K562 (cell line): ENCODE results near the gene TUT4. TPM values are rescaled to one million over a fixed set of nuclear protein-coding genes. Genes with fewer than 3 reads are reported as not detected.
A peak's percentile ranks its signal among the peaks of the same experiment; 100 is the strongest.

ENCODE experiments used
- ATAC-seq: fragments of 200-7000 bp; cut with Tn5 transposase; 3 replicates; pipeline ENCODE4 v1.9.1; 2020; ENCODE audit warnings: moderate library complexity
- BruUV-seq: library from RNA; stranded (reverse); fragments of 400-500 nt; replicated peaks from 2 replicates; lab custom pipeline; 2021; lab: Mats Ljungman, UMichigan
- CTCF ChIA-PET: fragments of 300-600 bp; formaldehyde crosslinking; extraction: SDS; loops from one replicate; lab custom pipeline; 2021; ENCODE audit warnings: low intra/inter-chr PET ratio; lab: Yijun Ruan, JAX
- POLR2A ChIA-PET: fragments of 300-600, 350-650 bp; sonication (Branson Sonifier 250); formaldehyde crosslinking; extraction: SDS; loops from one replicate; lab custom pipeline; 2021; ENCODE audit warnings: antibody characterized with exemption, inconsistent platforms; lab: Yijun Ruan, JAX
- DNase-seq, 4 experiments: peaks; one replicate each; pipeline versions ENCODE4 v3.0.0 to v3.0.0-alpha.2; 2011 to 2018; ENCODE audit warnings: low spot score in 3 of 4, mixed read lengths in 3 of 4; ENCODE audit errors: extremely low read depth in 1 of 4
- FAIRE-seq: peaks from 2 replicates; lab custom pipeline; 2011; peaks lifted over from hg19 to GRCh38; lab: Jason Lieb, UNC
- H2AFZ ChIP-seq: 2 replicates; pipeline ENCODE4 v1.6.0; 2011; ENCODE audit warnings: low read depth, low read length, control low read depth, inconsistent platforms
- H3K27ac ChIP-seq: fragments of 200-600 bp; 3 replicates; pipeline ENCODE4 v1.8.0; 2011; ENCODE audit warnings: low read depth, mild to moderate bottlenecking, control low read depth, inconsistent platforms, low read length, moderate library complexity, mixed read lengths; ENCODE audit errors: extremely low read depth
- H3K27me3 ChIP-seq, 2 experiments: fragments of 300-600 bp in 1 of 2; 2 replicates in 1 of 2; 3 replicates in 1 of 2; pipeline versions ENCODE4 v1.6.0 to v1.8.0; 2011; ENCODE audit warnings: inconsistent platforms in 2 of 2, low read length in 2 of 2, mild to moderate bottlenecking in 1 of 2, mixed read lengths in 1 of 2, moderate library complexity in 1 of 2; ENCODE audit not compliant: control insufficient read depth in 2 of 2, insufficient read depth in 2 of 2
- H3K36me3 ChIP-seq: fragments of 300-600 bp; 3 replicates; pipeline ENCODE4 v1.8.0; 2011; ENCODE audit warnings: mild to moderate bottlenecking, low read length, inconsistent platforms; ENCODE audit not compliant: control insufficient read depth, insufficient read depth
- H3K4me1 ChIP-seq, 2 experiments: fragments of 200-600 bp in 1 of 2; replicated peaks in 1 of 2; 2 replicates in 1 of 2; 3 replicates in 1 of 2; pipeline versions ENCODE4 v1.5.1 to v1.8.0; 2011; ENCODE audit warnings: inconsistent platforms in 2 of 2, low read length in 2 of 2, mild to moderate bottlenecking in 1 of 2, mixed read lengths in 1 of 2, moderate library complexity in 1 of 2; ENCODE audit not compliant: control insufficient read depth in 2 of 2, insufficient read depth in 2 of 2
- H3K4me2 ChIP-seq: 2 replicates; pipeline ENCODE4 v1.6.1; 2011; ENCODE audit warnings: low read length, control low read depth, inconsistent platforms, mixed read lengths; ENCODE audit not compliant: insufficient read depth
- H3K4me3 ChIP-seq: fragments of 200-600 bp; sonication (generic), shearing (Covaris generic); 2 replicates; pipeline ENCODE4 v1.5.1; 2016; ENCODE audit warnings: control low read depth, inconsistent platforms
- H3K79me2 ChIP-seq: fragments of 200-600 bp; 3 replicates; pipeline ENCODE4 v1.8.0; 2011; ENCODE audit warnings: low read length, inconsistent platforms; ENCODE audit not compliant: control insufficient read depth, insufficient read depth
- H3K9ac ChIP-seq, 2 experiments: 2 replicates each; pipeline versions ENCODE4 v1.6.0 to v1.6.1; 2011; ENCODE audit warnings: low read depth in 2 of 2, low read length in 2 of 2, control low read depth in 1 of 2, inconsistent platforms in 1 of 2, mild to moderate bottlenecking in 1 of 2, mixed read lengths in 1 of 2; ENCODE audit not compliant: insufficient read depth in 1 of 2
- H3K9me1 ChIP-seq: one replicate; pipeline ENCODE4 v1.6.0; 2011; ENCODE audit warnings: inconsistent platforms, mild to moderate bottlenecking, low read length, moderate library complexity; ENCODE audit not compliant: control insufficient read depth, insufficient read depth
- H3K9me3 ChIP-seq: replicated peaks from 2 replicates; pipeline ENCODE4 v1.5.1; 2011; ENCODE audit warnings: low read depth, low read length, inconsistent platforms; ENCODE audit not compliant: control insufficient read depth, insufficient read depth
- H4K20me1 ChIP-seq: replicated peaks from 2 replicates; pipeline ENCODE4 v1.6.1; 2011; ENCODE audit warnings: low read length, inconsistent platforms, mixed read lengths; ENCODE audit not compliant: control insufficient read depth, insufficient read depth
- CEBPB ChIP-seq: fragments of 450-650 bp; IDR thresholded peaks from 2 replicates; pipeline ENCODE4 v1.6.1; 2016; ENCODE audit warnings: missing genetic modification characterization, missing compliant biosample characterization
- DIDO1 ChIP-seq: fragments of 450-650 bp; IDR thresholded peaks from 2 replicates; pipeline ENCODE4 v1.6.1; 2016; ENCODE audit warnings: low read depth, missing biosample characterization, missing genetic modification characterization
- DMBX1 ChIP-seq: fragments of 250-450 bp; sonication (Bioruptor Pico); IDR thresholded peaks from 2 replicates; pipeline ENCODE4 v1.8.0; 2022; ENCODE audit warnings: inconsistent platforms, mild to moderate bottlenecking, moderate library complexity, borderline replicate concordance
- STAT6 ChIP-seq: sonication (generic); formaldehyde crosslinking; IDR thresholded peaks from 2 replicates; pipeline ENCODE4 v1.8.1; 2023; ENCODE audit warnings: mild to moderate bottlenecking, missing genetic modification reagents
- TRIM24 ChIP-seq, 2 experiments: fragments of 450-650 bp; IDR thresholded peaks; 2 replicates each; pipeline ENCODE4 v1.6.1; 2016
- ZNF174 ChIP-seq: fragments of 250-450 bp; sonication (Bioruptor Pico); IDR thresholded peaks from 2 replicates; pipeline ENCODE4 v1.4.0; 2020; ENCODE audit warnings: mild to moderate bottlenecking
- ZNF175 ChIP-seq: fragments of 200-800 bp; sonication (Bioruptor generic); IDR thresholded peaks from 2 replicates; pipeline ENCODE4 v1.6.1; 2016; ENCODE audit warnings: low read depth, mild to moderate bottlenecking, missing genetic modification characterization, missing compliant biosample characterization
- ZNF253 ChIP-seq: fragments of 250-450 bp; sonication (Bioruptor Pico); conservative IDR thresholded peaks from 2 replicates; pipeline ENCODE4 v1.6.1; 2021; ENCODE audit warnings: mild to moderate bottlenecking
- WGBS: fragments of 100-300 bp; shearing (Covaris generic); methylation state at CpG from one replicate; pipeline ENCODE4 v1.1.6; 2016; ENCODE audit warnings: low coverage, mixed read lengths; ENCODE audit not compliant: insufficient coverage; ENCODE audit errors: missing lambda C conversion rate; 5-methylcytosine and 5-hydroxymethylcytosine counted together
- in situ Hi-C: fragments of 300-500 bp; cut with MboI; formaldehyde crosslinking; loops from 4 replicates; pipeline ENCODE4 v1.15.0; 2018; ENCODE audit warnings: inconsistent platforms, mixed read lengths
- intact Hi-C: fragments of 100-400 bp; cut with micrococcal nuclease; formaldehyde crosslinking; loops from 2 replicates; pipeline ENCODE4 v1.14.2; 2022
- polyA plus RNA-seq, 8 experiments: library from polyadenylated mRNA; depleted of rRNA in 4 of 8; stranded (reverse) in 5 of 8; unstranded in 3 of 8; fragments of >200 nt; fragmentation: Nextera tagmentation in 2 of 8; fragmentation: Illumina TruSeq in 1 of 8; extraction: Ambion mirVana in 2 of 8; extraction: Trizol in 1 of 8; gene quantifications; 2 replicates each; pipeline versions ENCODE4 v1.2.1 to v1.2.3, GENCODE V29; 2011 to 2014; ENCODE audit warnings: inconsistent platforms in 1 of 8, missing spikeins in 1 of 8
- total RNA-seq, 7 experiments: library from RNA; depleted of rRNA in 6 of 7; stranded (reverse); fragments of >200 nt in 6 of 7; fragmentation: Illumina TruSeq in 2 of 7; extraction: Trizol in 2 of 7; gene quantifications; 2 replicates each; pipeline versions ENCODE4 v1.2.1 to v1.2.3, GENCODE V29; 2011 to 2021; ENCODE audit warnings: low replicate concordance in 1 of 7

TUT4 gene
- total and polyA plus RNA-seq, 9 of the 15 experiments (the other 6 are each of a cell fraction or from before 2014, with no cell fraction given): 15.8 to 53.5 (median 36.7) TPM

- H3K27ac ChIP-seq: no peak overlapping the region
- H3K9ac ChIP-seq: no peak overlapping the region
- H2AFZ ChIP-seq: no peak overlapping the region
- no peaks in the 10 kb centered on the region for H3K9me3 ChIP-seq
- H3K4me2 ChIP-seq: no peak overlapping the region
- intact Hi-C loops (no loop called here), in situ Hi-C loops (no loop called here)
- 19% methylated on average over 1 of the region's 1 CpG for WGBS
- no peaks in the 10 kb centered on the region; a peak in 1 of 5 replicates for H3K4me1 ChIP-seq
- H4K20me1 ChIP-seq: no peaks in the 10 kb centered on the region
- H3K79me2 ChIP-seq: no peaks in the 10 kb centered on the region
- no peaks in the 10 kb centered on the region for H3K27me3 ChIP-seq
- CTCF ChIA-PET: interaction anchor here (0.5 kb wide), 1 partner anchor 12 kb away, joined by 3 read pairs; no protein-coding TSS in a partner anchor
- H3K9me1 ChIP-seq: no peaks in the 10 kb centered on the region
- POLR2A ChIA-PET: interaction anchor here (0.9 to 1.7 kb wide), 5 partner anchors 10 to 190 kb away, joined by 3 to 8 read pairs (median 5); partner anchors contain the start of gene TUT4
- ATAC-seq: no peak
- TF ChIP-seq ZNF175 (CRISPR knock-in tag) (no peak), ZNF253 (CRISPR knock-in tag) (no peak), DIDO1 (tag) (no peak), TRIM24 (IDR thresholded peaks at IDR 0.05) (no peak), DMBX1 (CRISPR knock-in tag) (no peak), STAT6 (CRISPR knock-in tag) (no peak), ZNF174 (CRISPR knock-in tag) (no peak), CEBPB (peak; percentile 56)
- no peak overlapping the region for H3K4me3 ChIP-seq
- no peaks in the 10 kb centered on the region for H3K36me3 ChIP-seq
- FAIRE-seq: no peak
- no TSS peak for BruUV-seq
- no peak for DNase-seq
Measured at GRCh38 chr1:52593495-52593894, 40.6 kb upstream of the TUT4 start.
